Effector CD8-positive, alpha-beta T cell (primary cell): Measurements from ENCODE around the gene CTNND2.

Experiments used
- DNase-seq: peaks from one replicate; lab custom pipeline; 2025; lab: John Stamatoyannopoulos, UW

CTNND2 gene

GRCh38 chr5:11780641-11781345 is 123.5 kb downstream of the CTNND2 start:
- no peak for DNase-seq

GRCh38 chr5:11777096-11777495 is 127.2 kb downstream of the CTNND2 start:
- no peak for DNase-seq

GRCh38 chr5:11770310-11770709 is 133.9 kb downstream of the CTNND2 start:
- DNase-seq, result no peak

GRCh38 chr5:11760934-11761603 is 143.2 kb downstream of the CTNND2 start:
- no peak for DNase-seq

GRCh38 chr5:11758321-11758720 is 145.9 kb downstream of the CTNND2 start:
- no peak for DNase-seq

- no peak for DNase-seq
Measured at GRCh38 chr5:11757661-11758060, 146.6 kb downstream of the CTNND2 start.

- DNase-seq, result no peak
Measured at GRCh38 chr5:11737010-11737409, 167.2 kb downstream of the CTNND2 start.

GRCh38 chr5:11734369-11734768 is 169.9 kb downstream of the CTNND2 start:
- no peak for DNase-seq

GRCh38 chr5:11733840-11734192 is 170.4 kb downstream of the CTNND2 start:
- DNase-seq, result no peak

- no peak for DNase-seq
Measured at GRCh38 chr5:11733185-11733839, 170.9 kb downstream of the CTNND2 start.

GRCh38 chr5:11724940-11725339 is 179.3 kb downstream of the CTNND2 start:
- no peak for DNase-seq

GRCh38 chr5:11719888-11720481 is 184.3 kb downstream of the CTNND2 start:
- DNase-seq, result no peak

- no peak for DNase-seq
Measured at GRCh38 chr5:11715461-11716196, 188.6 kb downstream of the CTNND2 start.

- DNase-seq, result no peak
Measured at GRCh38 chr5:11711932-11712331, 192.3 kb downstream of the CTNND2 start.

- DNase-seq, result no peak
Measured at GRCh38 chr5:11709021-11709420, 195.2 kb downstream of the CTNND2 start.

GRCh38 chr5:11704916-11705315 is 199.3 kb downstream of the CTNND2 start:
- no peak for DNase-seq

GRCh38 chr5:11700391-11700790 is 203.9 kb downstream of the CTNND2 start:
- no peak for DNase-seq

- no peak for DNase-seq
Measured at GRCh38 chr5:11692636-11693035, 211.6 kb downstream of the CTNND2 start.

- no peak for DNase-seq
Measured at GRCh38 chr5:11687498-11687897, 216.7 kb downstream of the CTNND2 start.

GRCh38 chr5:11684607-11685006 is 219.6 kb downstream of the CTNND2 start:
- no peak for DNase-seq

GRCh38 chr5:11683666-11684065 is 220.6 kb downstream of the CTNND2 start:
- no peak for DNase-seq

- DNase-seq, result no peak
Measured at GRCh38 chr5:11681796-11682195, 222.4 kb downstream of the CTNND2 start.
